HG02943 (cell line): ENCODE data around the gene ZCRB1.

Experiments used
- ATAC-seq: cut with Tn5 transposase; IDR thresholded peaks from one replicate; pipeline ENCODE4 v1.9.1; 2021; ENCODE audit warnings: mild to moderate bottlenecking, low read depth, moderate library complexity; ENCODE audit not compliant: unreplicated experiment

Gene ZCRB1

DNA sequence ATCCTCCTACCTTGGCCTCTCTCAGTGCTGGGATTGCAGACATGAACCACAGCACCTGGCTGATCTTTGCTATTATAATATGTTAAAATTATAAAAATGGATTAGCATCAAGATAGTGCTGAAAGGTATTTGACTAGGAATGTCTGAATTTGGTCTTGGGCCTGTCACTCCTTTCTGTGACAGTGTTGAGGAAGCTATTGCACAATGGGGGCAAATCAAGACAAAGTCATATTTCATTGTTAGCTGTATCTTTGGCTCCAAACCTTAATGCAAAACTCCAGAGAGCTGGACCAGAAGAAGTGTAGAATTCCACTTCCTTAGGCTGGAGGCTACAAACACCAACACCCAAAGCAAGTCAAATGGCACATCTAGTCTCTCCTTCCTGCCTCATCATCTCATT is 42.2 kb downstream of the ZCRB1 start:
- no peak for ATAC-seq

DNA sequence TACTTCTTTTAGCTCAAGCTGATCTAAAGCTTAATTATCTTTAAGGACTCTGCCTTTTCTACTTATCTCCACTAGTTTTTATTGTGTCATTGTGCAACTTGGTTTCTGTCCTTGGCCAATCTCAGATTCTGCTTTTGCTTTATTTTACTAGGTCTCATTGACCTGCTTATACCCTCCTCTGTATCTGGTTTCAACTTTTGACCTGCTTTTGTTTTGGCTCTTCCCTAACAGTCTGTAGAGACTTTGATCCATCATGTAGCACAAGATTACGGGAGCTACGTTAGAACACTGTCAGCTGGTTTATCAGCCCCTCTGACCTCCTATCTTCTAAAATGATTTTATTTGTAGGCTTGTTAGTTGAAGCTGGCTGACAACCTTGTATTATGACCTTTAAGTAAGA is 43.6 kb downstream of the ZCRB1 start:
- ATAC-seq: no peak

DNA sequence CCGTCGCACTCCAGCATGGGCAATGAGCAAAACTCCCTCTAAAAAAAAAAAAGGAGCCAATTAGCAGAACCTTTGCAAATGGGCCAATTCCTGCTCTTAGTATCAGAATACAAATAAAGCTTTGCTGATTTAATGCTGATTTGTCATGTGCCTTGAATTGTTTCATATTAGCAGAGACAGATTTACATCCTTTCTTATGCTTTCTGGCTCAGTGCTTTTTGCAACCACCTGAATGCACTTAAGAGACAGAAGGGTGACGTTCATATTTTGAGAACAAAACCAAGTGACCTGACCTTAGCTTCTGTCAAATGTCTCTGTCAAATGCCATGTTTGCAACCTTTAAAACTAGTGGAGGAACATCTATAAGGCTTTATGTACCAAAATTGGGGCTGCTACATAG is 44.0 kb downstream of the ZCRB1 start:
- no peak for ATAC-seq

DNA sequence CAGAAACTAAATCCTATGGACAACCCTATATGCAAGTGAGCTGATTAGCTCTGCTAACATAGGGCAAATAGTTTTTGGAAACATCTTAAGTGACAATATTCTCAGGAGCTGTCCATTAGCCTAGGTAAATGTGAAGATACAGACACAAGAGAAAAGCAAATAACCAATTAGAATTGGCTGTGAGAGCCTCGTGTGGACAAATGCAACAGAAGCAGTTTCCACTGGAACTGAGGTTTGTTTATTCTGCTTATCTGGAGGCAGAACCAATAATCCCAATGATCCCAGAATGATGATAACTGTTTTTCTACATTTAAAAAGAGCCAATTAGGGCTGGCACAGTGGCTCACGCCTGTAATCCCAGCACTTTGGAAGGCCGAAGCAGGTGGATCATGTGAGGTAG is 44.6 kb downstream of the ZCRB1 start:
- ATAC-seq: no peak

DNA sequence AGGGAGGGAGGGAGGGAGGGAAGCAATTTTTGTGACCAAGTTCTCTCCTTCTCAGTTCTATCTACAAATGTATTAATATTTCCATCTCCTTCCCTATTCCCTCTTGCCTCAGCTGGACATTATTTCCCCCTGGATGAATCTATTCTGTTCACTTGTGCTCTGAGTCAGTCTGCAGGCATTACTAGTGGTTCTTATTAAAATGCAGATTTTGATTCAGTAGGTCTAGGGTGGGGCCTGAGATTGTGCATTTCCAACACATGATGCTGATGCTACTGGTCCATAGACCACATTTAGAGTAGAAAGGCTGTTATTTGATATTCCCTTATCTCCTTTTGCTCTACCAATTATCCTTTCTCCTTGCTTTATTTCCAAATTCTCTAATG is 47.8 kb downstream of the ZCRB1 start:
- ATAC-seq: no peak

DNA sequence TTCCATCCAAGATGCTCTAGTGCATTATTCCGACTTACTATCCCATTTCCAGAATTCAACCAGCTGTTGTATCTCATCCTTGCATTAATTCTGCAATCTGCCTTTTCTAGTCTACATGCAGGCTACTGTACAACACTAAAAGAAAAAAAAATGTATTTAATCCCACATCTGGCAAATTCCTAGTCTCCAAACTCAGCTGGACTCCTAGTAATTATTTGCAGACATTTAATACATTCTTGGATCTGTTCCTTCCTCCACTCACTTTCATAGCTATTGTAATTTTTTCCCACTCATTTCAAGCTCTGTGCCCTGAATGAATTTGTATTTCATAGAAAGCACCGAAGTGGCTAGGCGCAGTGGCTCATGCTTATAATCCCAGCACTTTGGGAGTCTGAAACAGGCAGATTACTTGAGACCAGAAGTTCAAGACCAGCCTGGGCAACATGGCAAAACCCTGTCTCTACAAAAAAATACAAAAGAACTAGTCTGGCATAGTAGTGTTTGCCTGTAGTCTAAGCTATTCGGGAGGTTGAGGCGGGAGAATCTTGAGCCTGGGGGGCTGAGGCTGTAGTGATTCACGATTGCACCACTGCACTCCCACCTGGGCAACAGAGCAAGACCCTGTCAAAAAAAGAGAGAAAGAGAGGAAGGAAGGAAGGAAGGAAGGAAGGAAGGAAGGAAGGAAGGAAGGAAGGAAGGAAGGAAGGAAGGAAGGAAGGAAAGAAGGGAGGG is 48.3 kb downstream of the ZCRB1 start:
- ATAC-seq: no peak

DNA sequence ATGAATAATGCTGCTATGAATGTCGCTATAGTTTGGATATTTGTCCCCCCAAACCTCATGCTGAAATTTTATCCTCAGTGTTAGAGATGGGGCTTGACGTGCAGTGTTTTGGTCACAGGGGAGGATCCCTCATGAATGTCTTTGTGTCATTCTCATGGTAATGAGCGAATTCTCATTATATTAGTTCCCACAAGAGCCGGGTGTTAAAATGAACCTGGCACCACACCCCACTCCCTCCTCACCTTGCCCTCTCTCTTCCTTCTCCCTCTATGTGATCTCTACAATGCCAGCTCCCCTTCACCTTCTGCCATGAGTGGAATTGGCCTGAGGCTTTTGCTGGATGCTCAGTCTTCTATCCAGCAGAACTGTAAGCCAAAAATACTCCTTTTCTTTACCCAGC is 50.4 kb downstream of the ZCRB1 start:
- no peak for ATAC-seq

DNA sequence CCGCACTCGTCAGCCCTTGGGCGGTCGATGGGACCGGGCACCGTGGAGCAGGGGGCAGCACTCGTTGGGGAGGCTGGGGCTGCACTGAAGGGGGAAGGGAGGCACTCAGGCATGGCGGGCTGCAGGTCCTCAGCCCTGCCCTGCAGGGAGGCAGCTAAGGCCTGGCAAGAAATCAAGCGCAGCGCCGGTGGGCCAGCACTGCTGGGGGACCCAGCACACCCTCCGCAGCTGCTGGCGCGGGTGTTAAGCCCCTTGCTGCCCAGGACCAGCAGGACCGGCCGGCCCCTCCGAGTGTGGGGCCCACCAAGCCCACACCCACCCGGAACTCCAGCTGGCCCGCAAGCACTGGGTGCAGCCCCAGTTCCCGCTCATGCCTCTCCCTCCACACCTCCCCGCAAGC is 52.2 kb downstream of the ZCRB1 start:
- ATAC-seq: no peak

DNA sequence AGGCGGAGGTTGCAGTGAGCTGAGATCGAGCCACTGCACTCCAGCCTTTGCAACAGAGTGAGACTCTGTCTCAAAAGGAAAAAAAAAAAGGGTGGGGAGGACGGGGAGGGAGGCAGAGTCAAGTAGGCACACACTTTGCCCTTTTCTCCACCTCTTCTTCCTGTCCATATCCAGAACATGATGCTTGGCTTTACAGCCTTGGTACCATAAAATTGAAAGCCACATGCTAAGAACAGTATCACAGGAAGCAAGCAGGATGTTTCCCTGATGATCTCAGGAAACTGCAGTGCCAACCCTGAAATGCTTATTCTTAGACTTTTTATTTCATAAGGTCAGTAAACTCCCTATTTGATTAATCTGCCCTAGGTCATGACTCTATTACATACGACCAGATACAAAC is 55.3 kb downstream of the ZCRB1 start:
- ATAC-seq: no peak

DNA sequence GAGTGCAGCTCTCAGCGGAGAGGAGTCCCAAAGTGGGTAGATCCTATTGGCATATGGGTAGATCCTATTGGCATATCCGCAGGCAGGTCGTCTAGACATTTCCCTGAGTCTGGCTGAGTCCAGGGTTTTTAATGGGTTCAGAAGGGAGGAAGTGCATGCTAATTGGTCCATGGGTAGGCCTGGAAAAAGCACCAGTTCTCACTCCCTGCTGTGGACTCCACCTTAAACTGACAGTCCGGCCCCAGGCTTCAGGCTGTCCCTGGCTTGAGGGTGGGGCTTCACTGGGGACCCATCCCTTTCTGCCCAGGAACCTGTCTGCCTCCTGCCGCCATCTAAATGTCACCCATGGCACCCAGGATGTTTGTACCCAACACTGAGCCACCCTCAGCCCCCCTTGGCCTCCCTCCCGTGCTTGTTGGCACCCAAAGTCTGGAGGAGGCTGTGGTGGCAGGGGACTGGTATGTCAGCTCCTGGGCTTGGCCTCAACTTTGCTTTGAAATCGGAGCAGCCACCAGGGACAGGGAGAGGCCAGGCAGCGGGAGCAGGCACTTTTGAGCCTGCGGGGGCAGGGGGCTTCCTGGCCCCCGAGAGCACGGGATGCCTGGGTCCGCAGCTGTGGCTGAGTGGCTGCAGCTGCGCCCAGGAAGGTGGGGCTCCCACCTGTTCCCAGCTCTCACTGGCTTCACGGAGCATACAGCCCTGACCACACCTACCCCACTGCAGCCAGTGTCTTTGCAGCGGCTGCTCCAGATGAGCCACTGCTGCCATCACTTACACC is 58.3 kb downstream of the ZCRB1 start:
- ATAC-seq: no peak

DNA sequence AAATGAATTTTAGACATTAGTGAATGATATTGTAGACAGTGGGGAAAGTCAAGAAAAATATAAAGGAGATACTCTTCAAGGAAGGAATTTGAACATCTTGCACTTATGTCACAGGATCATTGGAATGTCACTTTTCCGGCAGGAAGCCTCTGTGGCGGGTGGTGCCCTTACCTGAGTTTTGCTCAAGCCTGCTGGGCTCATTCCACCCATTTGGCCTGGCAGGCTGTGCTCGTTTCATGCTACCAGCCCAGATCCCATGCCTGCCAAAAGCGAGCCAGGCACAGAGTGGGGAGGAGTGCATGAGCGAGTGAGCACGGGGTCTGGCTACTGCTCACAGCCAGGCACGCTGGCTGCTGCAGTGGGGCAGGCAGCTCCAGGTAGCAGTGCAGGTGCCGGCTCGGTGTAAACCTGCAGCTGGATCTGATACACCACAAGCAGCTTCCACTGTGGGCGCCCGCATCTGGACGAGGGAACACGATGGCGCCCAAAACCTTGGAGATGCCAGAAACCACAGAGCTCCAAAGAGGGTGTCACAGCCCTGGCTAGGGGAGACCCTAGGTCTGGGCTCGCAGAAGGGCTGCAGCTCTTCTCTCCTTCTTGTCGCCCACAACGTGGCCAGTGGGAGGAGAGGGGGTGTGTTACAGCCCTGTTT is 59.2 kb downstream of the ZCRB1 start:
- ATAC-seq: no peak

DNA sequence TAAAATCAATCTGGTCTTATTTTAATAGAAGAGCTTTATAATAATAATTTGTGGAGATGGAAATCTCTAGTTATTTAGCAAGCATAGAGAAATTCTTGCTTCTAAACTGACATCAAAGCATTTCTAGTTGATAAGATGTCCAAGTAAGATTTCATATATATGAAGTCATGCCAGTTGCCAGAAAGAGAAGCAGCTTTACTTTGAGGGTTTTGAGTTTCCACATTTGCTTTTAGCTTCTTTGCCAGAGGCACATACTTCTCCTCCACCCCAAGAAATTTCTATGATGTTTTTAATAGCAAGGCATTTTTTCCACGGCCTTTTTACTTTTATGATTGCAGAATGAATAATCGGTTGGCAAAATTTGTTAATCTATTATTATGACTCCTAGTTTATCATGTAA is 63.6 kb downstream of the ZCRB1 start:
- ATAC-seq: no peak
